Measurements from ENCODE around the gene RFFL.
A peak's percentile ranks its signal among the peaks of the same experiment; 100 is the strongest.
"Not testable (repeated sequence)": the region's sequence is repeated elsewhere in the genome, so short reads cannot be mapped to it uniquely, and the experiment has no call there.

RFFL gene

GRCh38 chr17:35063514-35064223 is at the start of gene RFFL:
Gene RFFL (minus strand): TSS chr17:35063707. CDS start chr17:35026553, 37,154 bp downstream.
- peak; percentile 97 for DNase-seq (ENCODE audit: low read depth)
- H3K4me3 ChIP-seq (ENCODE audit: low read length), result peak within 1 kb of the TSS; percentile 56
- peak; percentile 31 for TF ChIP-seq CTCF (conservative IDR thresholded peaks at IDR 0.05; ENCODE audit: low read length)

GRCh38 chr17:35110791-35111190 is 47.3 kb upstream of the RFFL start:
- DNase-seq (ENCODE audit: low read depth), result not testable (repeated sequence)

GRCh38 chr17:35104844-35105450 is 41.4 kb upstream of the RFFL start:
- TF ChIP-seq CTCF (conservative IDR thresholded peaks at IDR 0.05; ENCODE audit: low read length), result no peak
- no peak overlapping the region for H3K4me3 ChIP-seq (ENCODE audit: low read length)
- no peak for DNase-seq (ENCODE audit: low read depth)

More at GRCh38 chr17:35110791-35111190, 47.3 kb upstream of the RFFL start:
- not testable (repeated sequence) for H3K4me3 ChIP-seq (ENCODE audit: low read length)

- TF ChIP-seq CTCF (conservative IDR thresholded peaks at IDR 0.05; ENCODE audit: low read length), result no peak
- no peak overlapping the region for H3K4me3 ChIP-seq (ENCODE audit: low read length)
- no peak for DNase-seq (ENCODE audit: low read depth)
Measured at GRCh38 chr17:35103271-35103670, 39.8 kb upstream of the RFFL start.

GRCh38 chr17:35101725-35102124 is 38.2 kb upstream of the RFFL start:
- no peak overlapping the region for H3K4me3 ChIP-seq (ENCODE audit: low read length)
- TF ChIP-seq CTCF (conservative IDR thresholded peaks at IDR 0.05; ENCODE audit: low read length), result no peak
- no peak for DNase-seq (ENCODE audit: low read depth)

- no peak overlapping the region for H3K4me3 ChIP-seq (ENCODE audit: low read length)
- TF ChIP-seq CTCF (conservative IDR thresholded peaks at IDR 0.05; ENCODE audit: low read length), result no peak
- no peak for DNase-seq (ENCODE audit: low read depth)
Measured at GRCh38 chr17:35101036-35101435, 37.5 kb upstream of the RFFL start.

- no peak overlapping the region for H3K4me3 ChIP-seq (ENCODE audit: low read length)
- TF ChIP-seq CTCF (conservative IDR thresholded peaks at IDR 0.05; ENCODE audit: low read length), result no peak
- no peak for DNase-seq (ENCODE audit: low read depth)
Measured at GRCh38 chr17:35099908-35100307, 36.4 kb upstream of the RFFL start.

Measured in AG10803 (cell line).